IMR-90 (cell line): ENCODE data around the gene SERPINA12. TPM values are rescaled to one million over a fixed set of nuclear protein-coding genes. Genes with fewer than 3 reads are reported as not detected.

Experiments
- ATAC-seq: fragments of 200-7000 bp; cut with Tn5 transposase; 2 replicates; pipeline ENCODE4 v1.9.1; 2020; ENCODE audit warnings: low read depth, mild to moderate bottlenecking, moderate library complexity
- BruUV-seq: library from RNA; stranded (reverse); fragments of 400-500 nt; replicated peaks from 2 replicates; lab custom pipeline; 2021; lab: Mats Ljungman, UMichigan
- CTCF ChIA-PET: fragments of 300-600 bp; formaldehyde crosslinking; extraction: SDS; loops from one replicate; lab custom pipeline; 2021; ENCODE audit warnings: antibody characterized with exemption; lab: Yijun Ruan, JAX
- POLR2A ChIA-PET: fragments of 300-600 bp; sonication (Branson Sonifier 250); formaldehyde crosslinking; loops from one replicate; lab custom pipeline; 2022; ENCODE audit warnings: antibody characterized with exemption; ENCODE audit not compliant: unreplicated experiment; lab: Charles Lee
- DNase-seq: peaks from one replicate; pipeline ENCODE4 v3.0.0; 2013
- H2AFZ ChIP-seq: replicated peaks from 2 replicates; pipeline ENCODE3; 2013; ENCODE audit warnings: low read length, mild to moderate bottlenecking; ENCODE audit not compliant: poor library complexity
- H2AK5ac ChIP-seq: 2 replicates; pipeline ENCODE4 v1.6.1; 2013; ENCODE audit warnings: low read depth, low read length, inconsistent platforms
- H2AK9ac ChIP-seq: replicated peaks from 2 replicates; pipeline ENCODE3; 2013; ENCODE audit warnings: mild to moderate bottlenecking, low read depth, low read length, moderate library complexity; ENCODE audit not compliant: poor library complexity
- H2BK120ac ChIP-seq: 2 replicates; pipeline ENCODE4 v1.6.1; 2013; ENCODE audit warnings: low read depth, low read length, inconsistent platforms
- H2BK15ac ChIP-seq: 3 replicates; pipeline ENCODE4 v1.6.1; 2013; ENCODE audit warnings: low read depth, low read length, inconsistent platforms
- H2BK20ac ChIP-seq: 2 replicates; pipeline ENCODE4 v1.6.1; 2013; ENCODE audit warnings: low read depth, mild to moderate bottlenecking, inconsistent platforms, low read length, moderate library complexity
- H2BK5ac ChIP-seq: 2 replicates; pipeline ENCODE4 v1.6.1; 2013; ENCODE audit warnings: mild to moderate bottlenecking, low read depth, low read length, inconsistent platforms; ENCODE audit not compliant: poor library complexity, severe bottlenecking
- H3K14ac ChIP-seq: replicated peaks from 2 replicates; pipeline ENCODE4 v1.6.1; 2013; ENCODE audit warnings: low read depth, low read length, inconsistent platforms
- H3K18ac ChIP-seq: 2 replicates; pipeline ENCODE4 v1.6.1; 2013; ENCODE audit warnings: low read depth, low read length, control low read depth
- H3K23ac ChIP-seq: 2 replicates; pipeline ENCODE4 v1.6.1; 2013; ENCODE audit warnings: low read depth, low read length, inconsistent platforms
- H3K27ac ChIP-seq: 2 replicates; pipeline ENCODE4 v1.5.1; 2013; ENCODE audit warnings: mild to moderate bottlenecking, control low read depth, low read length; ENCODE audit not compliant: insufficient read depth
- H3K27me3 ChIP-seq: 2 replicates; pipeline ENCODE4 v1.6.1; 2013; ENCODE audit warnings: low read length; ENCODE audit not compliant: control insufficient read depth, insufficient read depth
- H3K36me3 ChIP-seq: 2 replicates; pipeline ENCODE4 v1.6.1; 2013; ENCODE audit warnings: low read length, mixed read lengths; ENCODE audit not compliant: control insufficient read depth, insufficient read depth
- H3K4ac ChIP-seq: 2 replicates; pipeline ENCODE4 v1.6.1; 2013; ENCODE audit warnings: low read depth, low read length, inconsistent platforms
- H3K4me1 ChIP-seq: 2 replicates; pipeline ENCODE4 v1.6.1; 2013; ENCODE audit warnings: low read length, mixed read lengths; ENCODE audit not compliant: control insufficient read depth, insufficient read depth
- H3K4me2 ChIP-seq: 2 replicates; pipeline ENCODE4 v1.6.1; 2013; ENCODE audit warnings: low read depth, mild to moderate bottlenecking, control low read depth, low read length, moderate library complexity
- H3K4me3 ChIP-seq: 2 replicates; pipeline ENCODE4 v1.5.1; 2013; ENCODE audit warnings: low read depth, mild to moderate bottlenecking, control low read depth, low read length, moderate library complexity; ENCODE audit not compliant: insufficient read depth
- H3K56ac ChIP-seq: 2 replicates; pipeline ENCODE4 v1.6.1; 2013; ENCODE audit warnings: low read length, inconsistent platforms; ENCODE audit not compliant: insufficient read depth; ENCODE audit errors: extremely low read depth
- H3K79me1 ChIP-seq, 2 experiments: 2 replicates each; pipeline ENCODE4 v1.6.1; 2013; ENCODE audit warnings: low read length in 2 of 2, inconsistent platforms in 1 of 2, low read depth in 1 of 2
- H3K9ac ChIP-seq: 2 replicates; pipeline ENCODE4 v1.6.1; 2013; ENCODE audit warnings: low read depth, low read length, control low read depth
- H3K9me1 ChIP-seq: 2 replicates; pipeline ENCODE4 v1.6.1; 2013; ENCODE audit warnings: low read length, inconsistent platforms; ENCODE audit not compliant: insufficient read depth
- H3K9me3 ChIP-seq: 2 replicates; pipeline ENCODE4 v1.6.1; 2013; ENCODE audit warnings: low read length; ENCODE audit not compliant: control insufficient read depth, insufficient read depth
- H4K20me1 ChIP-seq: 2 replicates; pipeline ENCODE4 v1.6.1; 2013; ENCODE audit warnings: low read length, inconsistent platforms; ENCODE audit not compliant: insufficient read depth
- H4K5ac ChIP-seq: 2 replicates; pipeline ENCODE4 v1.6.1; 2013; ENCODE audit warnings: mild to moderate bottlenecking, low read depth, low read length, control low read depth
- H4K8ac ChIP-seq, 2 experiments: 2 replicates each; pipeline ENCODE4 v1.6.1; 2013; ENCODE audit warnings: low read depth in 2 of 2, low read length in 2 of 2, control low read depth in 1 of 2, inconsistent platforms in 1 of 2
- H4K91ac ChIP-seq: 2 replicates; pipeline ENCODE4 v1.6.1; 2013; ENCODE audit warnings: low read depth, low read length, inconsistent platforms; ENCODE audit not compliant: insufficient read depth
- CHD1 ChIP-seq: IDR thresholded peaks from 2 replicates; pipeline ENCODE4 v1.6.1; 2012; ENCODE audit warnings: low read depth, low read length, improper control_type of control experiment
- CTCF ChIP-seq: conservative IDR thresholded peaks from 2 replicates; pipeline ENCODE4 v1.5.1; 2012; ENCODE audit warnings: mild to moderate bottlenecking, low read depth, low read length, improper control_type of control experiment
- FOS ChIP-seq: fragments of 150-350 bp; IDR thresholded peaks from 2 replicates; pipeline ENCODE4 v1.6.1; 2016; ENCODE audit warnings: low read depth, low read length
- MAZ ChIP-seq: IDR thresholded peaks from 2 replicates; pipeline ENCODE4 v1.6.1; 2012; ENCODE audit warnings: low read depth, mild to moderate bottlenecking, low read length, improper control_type of control experiment, moderate library complexity, borderline replicate concordance
- MXI1 ChIP-seq: IDR thresholded peaks from 2 replicates; pipeline ENCODE4 v1.6.1; 2012; ENCODE audit warnings: low read depth, mild to moderate bottlenecking, low read length, moderate library complexity, borderline replicate concordance
- NFE2L2 ChIP-seq: fragments of 150-350 bp; IDR thresholded peaks from 2 replicates; pipeline ENCODE4 v1.6.1; 2016; ENCODE audit warnings: low read depth, mild to moderate bottlenecking, low read length
- WGBS, 2 experiments: methylation state at CpG; one replicate each; pipeline versions ENCODE4 v1.1.5 to v1.1.7; 2013; ENCODE audit warnings: missing lambda C conversion rate in 2 of 2; ENCODE audit not compliant: insufficient read length in 1 of 2; ENCODE audit errors: extremely low coverage in 2 of 2; 5-methylcytosine and 5-hydroxymethylcytosine counted together
- dilution Hi-C: fragments of 300-500 bp; cut with HindIII; formaldehyde crosslinking; loops from one replicate; pipeline ENCODE4 v1.14.3; 2018; ENCODE audit warnings: low sequenced_read_pairs; ENCODE audit not compliant: unreplicated experiment
- in situ Hi-C: fragments of 300-500 bp; cut with MboI; formaldehyde crosslinking; loops from 3 replicates; pipeline ENCODE4 v1.14.3; 2019; ENCODE audit warnings: low sequenced_read_pairs, inconsistent platforms, mixed read lengths
- intact Hi-C: fragments of 100-400 bp; cut with micrococcal nuclease; formaldehyde crosslinking; loops from 2 replicates; pipeline ENCODE4 v1.10.0; 2022
- polyA plus RNA-seq, 3 experiments: library from polyadenylated mRNA; depleted of rRNA; stranded (reverse); fragments of >200 nt; gene quantifications; 2 replicates each; pipeline ENCODE4 v1.2.3, GENCODE V29; 2012; ENCODE audit warnings: low replicate concordance in 1 of 3
- total RNA-seq: library from RNA; depleted of rRNA; stranded (reverse); fragments of >200 nt; gene quantifications from 2 replicates; pipeline ENCODE4 v1.2.3, GENCODE V29; 2012
- TF ChIP-seq, protein P1 (sequence below): fragments of 150-350 bp; IDR thresholded peaks from 2 replicates; pipeline ENCODE4 v1.6.1; 2016; ENCODE audit warnings: low read depth, mild to moderate bottlenecking, low read length, moderate library complexity, borderline replicate concordance

Gene SERPINA12
- total and polyA plus RNA-seq, 2 of the 4 experiments (the other 2 are of a cell fraction), result not detected

GRCh38 chr14:94544726-94545125 is 35.5 kb upstream of the SERPINA12 start:
- Histone ChIP-seq H2AK5ac (no peak overlapping the region), H3K9ac (no peak overlapping the region), H3K27me3 (no peaks in the 10 kb centered on the region), H4K91ac (no peak overlapping the region), H3K9me1 (no peaks in the 10 kb centered on the region), H2BK15ac (no peak overlapping the region), H3K36me3 (no peaks in the 10 kb centered on the region), H3K23ac (no peak overlapping the region), H3K56ac (no peak overlapping the region), H4K5ac (no peak overlapping the region), H2AK9ac (no peak overlapping the region), H3K14ac (no peak overlapping the region), H3K4me2 (no peak overlapping the region), H4K8ac (no peak overlapping the region), H2BK120ac (no peak overlapping the region), H2BK5ac (no peak overlapping the region), H3K18ac (no peak overlapping the region), H3K4me3 (no peak overlapping the region), H4K20me1 (no peaks in the 10 kb centered on the region), H2AFZ (no peak overlapping the region), H3K27ac (no peak overlapping the region), H3K4me1 (no peaks in the 10 kb centered on the region), H3K9me3 (0 out of 2 replicates have a peak, but pooled peaks cover 4% of the 10 kb centered on the region), H3K79me1 (no peaks in the 10 kb centered on the region), H3K4ac (no peak overlapping the region), H2BK20ac (no peak overlapping the region)
- DNase-seq (no peak), ATAC-seq (no peak)
- no TSS peak for BruUV-seq
- dilution Hi-C loops (no loop called here), intact Hi-C loops (no loop called here), in situ Hi-C loops (no loop called here)
- no peak for TF ChIP-seq CHD1
- TF ChIP-seq FOS, result no peak
- TF ChIP-seq NFE2L2, result no peak
- TF ChIP-seq, protein P1, sequence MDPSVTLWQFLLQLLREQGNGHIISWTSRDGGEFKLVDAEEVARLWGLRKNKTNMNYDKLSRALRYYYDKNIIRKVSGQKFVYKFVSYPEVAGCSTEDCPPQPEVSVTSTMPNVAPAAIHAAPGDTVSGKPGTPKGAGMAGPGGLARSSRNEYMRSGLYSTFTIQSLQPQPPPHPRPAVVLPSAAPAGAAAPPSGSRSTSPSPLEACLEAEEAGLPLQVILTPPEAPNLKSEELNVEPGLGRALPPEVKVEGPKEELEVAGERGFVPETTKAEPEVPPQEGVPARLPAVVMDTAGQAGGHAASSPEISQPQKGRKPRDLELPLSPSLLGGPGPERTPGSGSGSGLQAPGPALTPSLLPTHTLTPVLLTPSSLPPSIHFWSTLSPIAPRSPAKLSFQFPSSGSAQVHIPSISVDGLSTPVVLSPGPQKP, result no peak
- no peak for TF ChIP-seq MAZ
- TF ChIP-seq MXI1, result no peak
- TF ChIP-seq CTCF, result no peak
- POLR2A ChIA-PET, result no interaction called here
- 25% methylated on average over 5 of the region's 7 CpGs; no CpG with 5 or more reads in 1 of the 2 experiments for WGBS, 2 experiments
- CTCF ChIA-PET, result no interaction called here
